A549 (cell line): Measurements from ENCODE around the gene MTA3. TPM values are rescaled to one million over a fixed set of nuclear protein-coding genes. Genes with fewer than 3 reads are reported as not detected.

ENCODE experiments used
- ATAC-seq, 2 experiments: fragments of 200-7000 bp in 1 of 2; fragments of >200 bp in 1 of 2; cut with Nextera tagmentation in 1 of 2; cut with Tn5 transposase in 1 of 2; 3 replicates each; pipeline versions ENCODE4 v1.8.0 to v1.9.1; 2018 to 2020; ENCODE audit warnings: mild to moderate bottlenecking in 1 of 2, moderate library complexity in 1 of 2
- CTCF ChIA-PET: fragments of 300-600 bp; sonication (Branson Sonifier 250); formaldehyde crosslinking; extraction: SDS; loops from one replicate; lab custom pipeline; 2021; ENCODE audit warnings: antibody characterized with exemption, inconsistent platforms; lab: Yijun Ruan, JAX
- POLR2A ChIA-PET: fragments of 350-600 bp; formaldehyde crosslinking; extraction: SDS; loops from one replicate; lab custom pipeline; 2021; ENCODE audit warnings: antibody characterized with exemption, inconsistent platforms; lab: Yijun Ruan, JAX
- DNase-seq, 2 experiments: peaks; one replicate each; pipeline versions ENCODE4 v3.0.0 to v3.0.0-alpha.2; 2011 to 2016; ENCODE audit warnings: low read depth in 1 of 2, low spot score in 1 of 2
- FAIRE-seq: peaks from 2 replicates; lab custom pipeline; 2011; peaks lifted over from hg19 to GRCh38; lab: Jason Lieb, UNC
- H3K27ac ChIP-seq, 2 experiments: fragments of >200 bp; sonication (Bioruptor Twin); formaldehyde crosslinking; 3 replicates each; pipeline ENCODE4 v1.5.1; 2016 to 2017
- H3K4me1 ChIP-seq: fragments of >200 bp; sonication (Bioruptor Twin); formaldehyde crosslinking; 3 replicates; pipeline ENCODE4 v1.6.1; 2016
- H3K4me2 ChIP-seq: fragments of >200 bp; sonication (Bioruptor Twin); formaldehyde crosslinking; 3 replicates; pipeline ENCODE4 v1.6.1; 2016
- H3K4me3 ChIP-seq: fragments of >200 bp; sonication (Bioruptor Twin); formaldehyde crosslinking; 3 replicates; pipeline ENCODE4 v1.5.1; 2016
- H3K9me3 ChIP-seq: fragments of >200 bp; sonication (Bioruptor Twin); formaldehyde crosslinking; 3 replicates; pipeline ENCODE4 v1.6.1; 2016
- BHLHE40 ChIP-seq: IDR thresholded peaks from 2 replicates; pipeline ENCODE4 v1.6.1; 2012; ENCODE audit warnings: low read depth, low read length, inconsistent platforms
- CHD4 ChIP-seq: fragments of 200-600 bp; sonication (generic); IDR thresholded peaks from 2 replicates; pipeline ENCODE4 v1.6.1; 2016; ENCODE audit warnings: antibody characterized with exemption, mild to moderate bottlenecking, borderline replicate concordance
- CTCF ChIP-seq: fragments of >200 bp; sonication (Bioruptor Twin); formaldehyde crosslinking; IDR thresholded peaks from 3 replicates; pipeline ENCODE4 v1.5.1; 2016
- FOSB ChIP-seq: fragments of 250-450 bp; sonication (Bioruptor Pico); IDR thresholded peaks from 2 replicates; pipeline ENCODE4 v1.5.0; 2020; ENCODE audit warnings: mild to moderate bottlenecking, moderate library complexity
- HMGXB4 ChIP-seq: fragments of 250-450 bp; sonication (Bioruptor Pico); IDR thresholded peaks from 2 replicates; pipeline ENCODE4 v1.5.0; 2021; ENCODE audit warnings: mild to moderate bottlenecking, moderate library complexity, borderline replicate concordance
- JUN ChIP-seq, 2 experiments: fragments of >200 bp; sonication (Bioruptor Twin); formaldehyde crosslinking; IDR thresholded peaks; 2 replicates in 1 of 2; 3 replicates in 1 of 2; pipeline ENCODE4 v1.6.1; 2016 to 2017
- JUNB ChIP-seq: fragments of >200 bp; sonication (Bioruptor Twin); formaldehyde crosslinking; IDR thresholded peaks from 2 replicates; pipeline ENCODE4 v1.6.1; 2016
- KDM1A ChIP-seq: fragments of 200-600 bp; sonication (generic); IDR thresholded peaks from 2 replicates; pipeline ENCODE4 v1.6.1; 2016; ENCODE audit warnings: low read depth, mild to moderate bottlenecking
- NPAS2 ChIP-seq: fragments of 250-450 bp; sonication (Bioruptor Pico); IDR thresholded peaks from 2 replicates; pipeline ENCODE4 v1.8.0; 2022; ENCODE audit warnings: mild to moderate bottlenecking, moderate library complexity, borderline replicate concordance
- POLR2AphosphoS2 ChIP-seq: conservative IDR thresholded peaks from 2 replicates; pipeline ENCODE4 v1.6.1; 2012; ENCODE audit warnings: low read length, improper control_type of control experiment, inconsistent platforms
- RAD21 ChIP-seq, 2 experiments: fragments of >200 bp in 1 of 2; sonication (Bioruptor Twin) in 1 of 2; formaldehyde crosslinking in 1 of 2; IDR thresholded peaks in 1 of 2; conservative IDR thresholded peaks in 1 of 2; 2 replicates in 1 of 2; 3 replicates in 1 of 2; pipeline ENCODE4 v1.6.1; 2012 to 2018; ENCODE audit warnings: inconsistent platforms in 1 of 2
- REST ChIP-seq: fragments of 200-600 bp; sonication (generic); IDR thresholded peaks from 2 replicates; pipeline ENCODE4 v1.6.1; 2016; ENCODE audit warnings: antibody characterized with exemption, mild to moderate bottlenecking, moderate library complexity
- SMC3 ChIP-seq: fragments of >200 bp; sonication (Bioruptor Twin); formaldehyde crosslinking; IDR thresholded peaks from 3 replicates; pipeline ENCODE4 v1.6.1; 2018; ENCODE audit warnings: inconsistent platforms
- ZFP36 ChIP-seq: fragments of 450-650 bp; IDR thresholded peaks from 2 replicates; pipeline ENCODE4 v1.6.1; 2014; ENCODE audit warnings: borderline replicate concordance; ENCODE audit not compliant: partially characterized antibody
- ZSCAN20 ChIP-seq: fragments of 250-450 bp; sonication (Bioruptor Pico); IDR thresholded peaks from 2 replicates; pipeline ENCODE4 v1.8.0; 2022; ENCODE audit warnings: mild to moderate bottlenecking, moderate library complexity
- WGBS: methylation state at CpG from one replicate; pipeline ENCODE4 v1.1.6; 2017; ENCODE audit errors: missing lambda C conversion rate; 5-methylcytosine and 5-hydroxymethylcytosine counted together
- polyA plus RNA-seq, 4 experiments: library from polyadenylated mRNA; depleted of rRNA in 3 of 4; stranded (reverse); fragments of >200 nt; fragmentation: RNase III in 1 of 4; extraction: RNeasy Plus Mini Kit Qiagen cat#74134 plus additional on column Dnase treatment in 1 of 4; gene quantifications; 2 replicates in 3 of 4; 3 replicates in 1 of 4; pipeline ENCODE4 v1.2.3, GENCODE V29; 2011 to 2017

Gene MTA3
- polyA plus RNA-seq, 2 of the 4 experiments (the other 2 are of a cell fraction): 49.3 to 74.1 TPM

- DNase-seq: no peak
- Histone ChIP-seq H3K27ac (no peak overlapping the region), H3K4me3 (no peak overlapping the region), H3K9me3 (no peaks in the 10 kb centered on the region), H3K4me2 (no peak overlapping the region), H3K4me1 (no peaks in the 10 kb centered on the region)
- ChIA-PET CTCF (interaction anchor here (1.0 to 1.2 kb wide), 2 partner anchors 10 to 12 kb away, joined by 3 to 4 read pairs; no protein-coding TSS in a partner anchor), POLR2A (no interaction called here)
- 74% methylated on average over 4 of the region's 4 CpGs for WGBS
- no peak for ATAC-seq
- no peak for FAIRE-seq
- TF ChIP-seq SMC3 (no peak), BHLHE40 (no peak), REST (peak; percentile 30; the same call in 1 of the 2 replicates), CHD4 (no peak)
Measured at GRCh38 chr2:42748840-42749239, 180.4 kb downstream of the MTA3 start.

- TF ChIP-seq ZFP36 (no peak), FOSB (CRISPR knock-in tag) (no peak), CTCF (no peak), HMGXB4 (no peak), RAD21 (conservative IDR thresholded peaks at IDR 0.05 in 1 of 2, IDR thresholded peaks at IDR 0.05 in 1 of 2) (no peak), ZSCAN20 (no peak), JUN (IDR thresholded peaks at IDR 0.05) (no peak), POLR2AphosphoS2 (no peak), NPAS2 (CRISPR knock-in tag) (no peak), KDM1A (no peak), JUNB (no peak)
- no peaks in the 10 kb centered on the region for H3K4me1 ChIP-seq
- H3K4me2 ChIP-seq: no peak overlapping the region
- ATAC-seq (no peak), DNase-seq (no peak), FAIRE-seq (no peak)
- H3K27ac ChIP-seq: no peak overlapping the region
- POLR2A ChIA-PET: interaction anchor here (0.6 kb wide), 1 partner anchor 59 kb away, joined by 3 read pairs; no protein-coding TSS in a partner anchor
- no peaks in the 10 kb centered on the region for H3K9me3 ChIP-seq
- 54% methylated on average over 2 of the region's 2 CpGs for WGBS
- CTCF ChIA-PET: interaction anchor here (1.2 kb wide), 2 partner anchors 18 to 58 kb away, joined by 4 read pairs; no protein-coding TSS in a partner anchor
- H3K4me3 ChIP-seq: no peak overlapping the region
Measured at GRCh38 chr2:42752314-42752713, 183.9 kb downstream of the MTA3 start.
